ENCODE results near the gene ORAI3. TPM values are rescaled to one million over a fixed set of nuclear protein-coding genes. Genes with fewer than 3 reads are reported as not detected.

Gene ORAI3
- total RNA-seq, 6 donors from 2014 or later = 22.2 to 33.9 (median 28.4) TPM

GRCh38 chr16:30925632-30925987, 23.3 kb upstream of the ORAI3 start:
- Histone ChIP-seq H3K4me1 (peaks cover 11 to 35% (median 17%) of the 10 kb centered on the region in 4 donors), H3K9me3 (no peaks in the 10 kb centered on the region), H3K4me3 (no peak overlapping the region), H3K36me3 (peaks cover 0 to 36% (median 17%) of the 10 kb centered on the region in 4 donors), H3K27me3 (no peaks in the 10 kb centered on the region), H3K27ac (no peak overlapping the region)
- peak in 1 of 2 donors; percentile 86 for DNase-seq
- ATAC-seq (ENCODE audit: low FRiP score in 2 of 2) = no peak
- no peak for TF ChIP-seq POLR2AphosphoS5 (IDR thresholded peaks at IDR 0.05)
- TF ChIP-seq, protein P1, sequence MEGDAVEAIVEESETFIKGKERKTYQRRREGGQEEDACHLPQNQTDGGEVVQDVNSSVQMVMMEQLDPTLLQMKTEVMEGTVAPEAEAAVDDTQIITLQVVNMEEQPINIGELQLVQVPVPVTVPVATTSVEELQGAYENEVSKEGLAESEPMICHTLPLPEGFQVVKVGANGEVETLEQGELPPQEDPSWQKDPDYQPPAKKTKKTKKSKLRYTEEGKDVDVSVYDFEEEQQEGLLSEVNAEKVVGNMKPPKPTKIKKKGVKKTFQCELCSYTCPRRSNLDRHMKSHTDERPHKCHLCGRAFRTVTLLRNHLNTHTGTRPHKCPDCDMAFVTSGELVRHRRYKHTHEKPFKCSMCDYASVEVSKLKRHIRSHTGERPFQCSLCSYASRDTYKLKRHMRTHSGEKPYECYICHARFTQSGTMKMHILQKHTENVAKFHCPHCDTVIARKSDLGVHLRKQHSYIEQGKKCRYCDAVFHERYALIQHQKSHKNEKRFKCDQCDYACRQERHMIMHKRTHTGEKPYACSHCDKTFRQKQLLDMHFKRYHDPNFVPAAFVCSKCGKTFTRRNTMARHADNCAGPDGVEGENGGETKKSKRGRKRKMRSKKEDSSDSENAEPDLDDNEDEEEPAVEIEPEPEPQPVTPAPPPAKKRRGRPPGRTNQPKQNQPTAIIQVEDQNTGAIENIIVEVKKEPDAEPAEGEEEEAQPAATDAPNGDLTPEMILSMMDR (IDR thresholded peaks at IDR 0.05) = no peak
- TF ChIP-seq POLR2A (IDR thresholded peaks at IDR 0.05) = no peak
- no peak for TF ChIP-seq EP300 (IDR thresholded peaks at IDR 0.05)
- WGBS, 2 donors = 94% methylated on average over 14 to 24 of the region's 26 CpGs

DNA sequence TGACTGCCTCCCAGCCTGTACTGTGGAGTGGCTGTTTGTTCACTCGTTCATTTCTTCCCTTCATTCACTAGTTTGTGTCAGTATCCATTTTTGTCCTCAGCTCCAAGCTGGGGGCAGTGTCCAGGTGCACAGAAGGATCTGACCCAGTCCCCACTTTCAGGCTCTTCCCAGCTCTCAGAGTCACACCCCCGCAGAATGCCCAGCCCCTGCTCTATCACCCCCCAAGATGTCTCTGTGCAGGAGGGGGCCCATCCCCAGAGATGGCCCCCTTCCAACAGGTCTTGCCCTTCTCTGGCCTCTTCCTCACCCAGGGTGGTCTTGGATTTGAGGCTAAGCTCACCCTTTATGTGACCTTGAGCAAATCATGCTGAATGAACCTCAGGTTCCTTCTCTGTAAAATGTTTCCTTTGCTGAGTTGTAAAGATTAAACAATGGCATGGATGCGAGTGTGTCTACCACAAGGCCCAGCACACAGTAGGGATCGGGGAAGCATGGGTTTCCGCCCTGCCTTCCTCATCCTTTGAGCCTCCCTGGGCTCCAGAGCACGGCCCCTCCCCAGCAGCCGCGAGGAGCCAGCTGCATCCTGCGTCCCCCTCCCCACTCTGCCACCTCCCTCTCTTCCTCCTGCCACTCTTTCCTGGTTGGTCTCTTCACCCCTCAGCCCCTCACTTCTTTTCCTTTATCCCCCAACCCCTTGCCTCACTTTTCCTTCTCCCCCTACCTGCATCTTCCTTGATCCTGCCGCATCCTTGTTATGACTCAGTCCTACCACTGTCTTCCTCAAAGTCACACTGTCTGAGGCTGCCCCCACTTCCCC, 22.7 kb upstream of the ORAI3 start:
- Histone ChIP-seq H3K4me1 (peaks cover 11 to 32% (median 17%) of the 10 kb centered on the region in 4 donors), H3K27me3 (no peaks in the 10 kb centered on the region), H3K4me3 (no peak overlapping the region), H3K27ac (no peak overlapping the region), H3K36me3 (peaks cover 0 to 42% (median 22%) of the 10 kb centered on the region in 4 donors), H3K9me3 (no peaks in the 10 kb centered on the region)
- ATAC-seq (ENCODE audit: low FRiP score in 2 of 2) (no peak), DNase-seq (peak in 1 of 2 donors; percentile 54)
- 69 to 71% methylated on average over 10 of the region's 10 CpGs for WGBS, 2 donors
- TF ChIP-seq EP300 (IDR thresholded peaks at IDR 0.05) (no peak), POLR2A (IDR thresholded peaks at IDR 0.05) (no peak), POLR2AphosphoS5 (IDR thresholded peaks at IDR 0.05) (no peak)
- TF ChIP-seq, protein P1 (IDR thresholded peaks at IDR 0.05) = no peak

GRCh38 chr16:30926937-30927788, 21.7 kb upstream of the ORAI3 start:
- TF ChIP-seq EP300 (IDR thresholded peaks at IDR 0.05) = no peak
- no peak for TF ChIP-seq POLR2A (IDR thresholded peaks at IDR 0.05)
- TF ChIP-seq, protein P1 (IDR thresholded peaks at IDR 0.05) = no peak
- Histone ChIP-seq H3K27me3 (no peaks in the 10 kb centered on the region), H3K36me3 (peaks cover 0 to 49% (median 25%) of the 10 kb centered on the region in 4 donors), H3K4me1 (peaks cover 8 to 23% (median 12%) of the 10 kb centered on the region in 4 donors), H3K9me3 (no peaks in the 10 kb centered on the region), H3K4me3 (no peak overlapping the region), H3K27ac (no peak overlapping the region)
- WGBS, 2 donors = 91 to 92% methylated on average over 10 to 19 of the region's 22 CpGs
- no peak for ATAC-seq (ENCODE audit: low FRiP score in 2 of 2)
- DNase-seq = no peak

- 66 to 71% methylated on average over 6 to 13 of the region's 15 CpGs for WGBS, 2 donors
- Histone ChIP-seq H3K27ac (peak overlapping the region in 1 of 4 donors; percentile 21), H3K9me3 (no peaks in the 10 kb centered on the region), H3K36me3 (peaks cover 0 to 56% (median 28%) of the 10 kb centered on the region in 4 donors), H3K27me3 (no peaks in the 10 kb centered on the region), H3K4me3 (no peak overlapping the region), H3K4me1 (peaks cover 8 to 23% (median 12%) of the 10 kb centered on the region in 4 donors)
- TF ChIP-seq EP300 (IDR thresholded peaks at IDR 0.05) (no peak), POLR2A (IDR thresholded peaks at IDR 0.05) (no peak), POLR2AphosphoS5 (IDR thresholded peaks at IDR 0.05) (no peak)
- TF ChIP-seq, protein P1 (IDR thresholded peaks at IDR 0.05) = no peak
- DNase-seq (peak in 1 of 2 donors; percentile 86), ATAC-seq (ENCODE audit: low FRiP score in 2 of 2) (no peak)
Measured at GRCh38 chr16:30927789-30928378, 21.0 kb upstream of the ORAI3 start.

Measured in upper lobe of left lung (tissue), 6 donors.